ENCODE measurements around the gene TXNRD1. TPM values are rescaled to one million over a fixed set of nuclear protein-coding genes. Genes with fewer than 3 reads are reported as not detected.
"Not testable (repeated sequence)": the region's sequence is repeated elsewhere in the genome, so short reads cannot be mapped to it uniquely, and the experiment has no call there.

The TXNRD1 gene
- total and polyA plus RNA-seq, 12 donors = 53.9 to 487 (median 290) TPM

DNA sequence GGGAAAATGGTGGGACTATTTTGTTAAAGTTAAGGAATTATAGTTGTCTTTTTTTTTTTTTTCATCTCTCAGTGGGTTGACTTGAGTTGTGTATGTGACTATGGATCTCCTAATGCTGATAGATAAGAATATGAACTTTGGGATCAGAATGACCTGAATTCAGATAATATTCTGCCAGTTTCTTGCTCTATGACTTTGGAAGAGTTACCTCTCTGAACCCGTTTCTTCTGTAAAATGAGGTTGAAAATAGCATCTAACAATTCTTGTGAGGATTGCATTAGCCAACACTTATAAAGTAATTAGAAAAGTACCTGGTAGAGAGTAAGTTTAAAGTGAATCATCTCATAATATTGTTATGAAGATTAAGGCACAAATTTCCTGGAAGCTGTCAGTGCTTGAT, 106.4 kb downstream of the TXNRD1 start:
- Histone ChIP-seq H3K4me1 (replicated peaks in 1 of 2) (no peaks in the 10 kb centered on the region), H3K27ac (no peak overlapping the region), H3K36me3 (replicated peaks in 1 of 2) (peaks cover 0 to 86% of the 10 kb centered on the region in 2 donors), H3K9me3 (replicated peaks in 1 of 3) (no peaks in the 10 kb centered on the region), H3K4me3 (no peak overlapping the region), H3K27me3 (no peaks in the 10 kb centered on the region)
- 94 to 98% (median 96%) methylated on average over 1 of the region's 1 CpG for WGBS, 4 donors
- TF ChIP-seq POLR2A (IDR thresholded peaks at IDR 0.05) = no peak
- TF ChIP-seq, protein P1, sequence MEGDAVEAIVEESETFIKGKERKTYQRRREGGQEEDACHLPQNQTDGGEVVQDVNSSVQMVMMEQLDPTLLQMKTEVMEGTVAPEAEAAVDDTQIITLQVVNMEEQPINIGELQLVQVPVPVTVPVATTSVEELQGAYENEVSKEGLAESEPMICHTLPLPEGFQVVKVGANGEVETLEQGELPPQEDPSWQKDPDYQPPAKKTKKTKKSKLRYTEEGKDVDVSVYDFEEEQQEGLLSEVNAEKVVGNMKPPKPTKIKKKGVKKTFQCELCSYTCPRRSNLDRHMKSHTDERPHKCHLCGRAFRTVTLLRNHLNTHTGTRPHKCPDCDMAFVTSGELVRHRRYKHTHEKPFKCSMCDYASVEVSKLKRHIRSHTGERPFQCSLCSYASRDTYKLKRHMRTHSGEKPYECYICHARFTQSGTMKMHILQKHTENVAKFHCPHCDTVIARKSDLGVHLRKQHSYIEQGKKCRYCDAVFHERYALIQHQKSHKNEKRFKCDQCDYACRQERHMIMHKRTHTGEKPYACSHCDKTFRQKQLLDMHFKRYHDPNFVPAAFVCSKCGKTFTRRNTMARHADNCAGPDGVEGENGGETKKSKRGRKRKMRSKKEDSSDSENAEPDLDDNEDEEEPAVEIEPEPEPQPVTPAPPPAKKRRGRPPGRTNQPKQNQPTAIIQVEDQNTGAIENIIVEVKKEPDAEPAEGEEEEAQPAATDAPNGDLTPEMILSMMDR (IDR thresholded peaks at IDR 0.05) = no peak
- no peak for DNase-seq
- intact Hi-C loops (cut with DNase I) = no loop called here

DNA sequence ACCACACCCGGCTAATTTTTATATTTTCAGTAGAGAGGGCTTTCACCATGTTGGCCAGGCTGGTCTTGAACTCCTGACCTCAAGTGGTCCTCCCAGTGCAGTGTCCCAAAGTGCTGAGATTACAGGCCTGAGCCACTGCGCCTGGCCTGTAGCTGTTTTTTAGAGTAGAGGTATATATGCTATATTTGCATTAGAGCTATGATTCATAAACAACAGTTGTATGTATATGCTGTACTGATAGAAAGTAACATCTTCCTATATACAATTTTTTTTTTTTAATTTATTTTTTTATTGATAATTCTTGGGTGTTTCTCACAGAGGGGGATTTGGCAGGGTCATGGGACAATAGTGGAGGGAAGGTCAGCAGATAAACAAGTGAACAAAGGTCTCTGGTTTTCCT, 107.0 kb downstream of the TXNRD1 start:
- H3K4me1 ChIP-seq (replicated peaks in 1 of 2); H3K27ac ChIP-seq; H3K27me3 ChIP-seq; DNase-seq; intact Hi-C loops (cut with DNase I); H3K9me3 ChIP-seq (replicated peaks in 1 of 3); H3K4me3 ChIP-seq: not testable (repeated sequence)
- peaks cover 0 to 86% of the 10 kb centered on the region in 2 donors for H3K36me3 ChIP-seq (replicated peaks in 1 of 2)
- WGBS, 4 donors = 94 to 99% (median 97%) methylated on average over 2 of the region's 2 CpGs

DNA sequence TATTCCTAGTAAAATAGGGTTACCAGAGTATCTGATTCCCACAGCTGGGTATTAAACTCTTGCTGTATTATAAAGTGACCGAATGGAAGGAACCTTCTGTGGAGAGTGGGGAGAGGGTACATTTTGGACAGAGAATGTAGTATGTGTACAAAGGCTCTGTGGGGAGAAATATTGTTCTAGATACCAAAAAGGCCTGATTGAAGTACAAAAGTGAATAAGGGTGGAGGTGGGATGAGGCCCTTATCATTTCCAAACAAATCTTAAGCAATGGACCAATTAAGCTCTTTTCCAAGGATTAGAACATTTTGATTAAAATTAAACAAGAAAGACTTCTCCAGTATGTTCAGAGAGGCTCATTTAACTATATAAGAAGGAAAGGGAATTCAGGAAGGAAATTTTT, 108.3 kb downstream of the TXNRD1 start:
- TF ChIP-seq POLR2A (IDR thresholded peaks at IDR 0.05) = no peak
- TF ChIP-seq, protein P1 (IDR thresholded peaks at IDR 0.05) = no peak
- H3K27ac ChIP-seq = no peak overlapping the region
- H3K9me3 ChIP-seq (replicated peaks in 1 of 3) = no peaks in the 10 kb centered on the region
- no peaks in the 10 kb centered on the region for H3K4me1 ChIP-seq (replicated peaks in 1 of 2)
- peaks cover 0 to 86% of the 10 kb centered on the region in 2 donors for H3K36me3 ChIP-seq (replicated peaks in 1 of 2)
- no peaks in the 10 kb centered on the region for H3K27me3 ChIP-seq
- intact Hi-C loops (cut with DNase I) = no loop called here
- H3K4me3 ChIP-seq = no peak overlapping the region
- 91 to 100% (median 95%) methylated on average over 1 of the region's 1 CpG for WGBS, 4 donors
- DNase-seq = no peak

DNA sequence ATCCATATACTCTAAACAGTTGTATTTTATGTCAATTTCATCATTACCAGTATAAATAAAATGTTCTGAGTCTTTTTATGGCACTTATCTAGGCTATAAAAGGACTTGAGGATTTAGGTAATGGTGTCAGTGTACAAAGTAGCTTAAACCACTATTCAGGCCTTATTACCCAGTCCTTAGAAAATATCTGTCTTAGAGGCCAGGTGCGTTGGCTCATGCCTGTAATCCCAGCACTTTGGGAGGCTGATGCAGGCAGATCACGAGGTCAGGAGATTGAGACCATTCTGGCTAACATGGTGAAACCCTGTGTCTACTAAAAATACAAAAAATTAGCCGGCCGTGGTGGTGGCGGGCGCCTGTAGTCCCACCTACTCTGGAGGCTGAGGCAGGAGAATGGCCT, 112.7 kb downstream of the TXNRD1 start:
- H3K4me1 ChIP-seq (replicated peaks in 1 of 2); H3K9me3 ChIP-seq (replicated peaks in 1 of 3); H3K27ac ChIP-seq; H3K27me3 ChIP-seq; DNase-seq; H3K4me3 ChIP-seq; intact Hi-C loops (cut with DNase I): not testable (repeated sequence)
- H3K36me3 ChIP-seq (replicated peaks in 1 of 2) = peaks cover 0 to 74% of the 10 kb centered on the region in 2 donors
- WGBS, 4 donors = 92 to 96% (median 95%) methylated on average over 6 of the region's 6 CpGs

DNA sequence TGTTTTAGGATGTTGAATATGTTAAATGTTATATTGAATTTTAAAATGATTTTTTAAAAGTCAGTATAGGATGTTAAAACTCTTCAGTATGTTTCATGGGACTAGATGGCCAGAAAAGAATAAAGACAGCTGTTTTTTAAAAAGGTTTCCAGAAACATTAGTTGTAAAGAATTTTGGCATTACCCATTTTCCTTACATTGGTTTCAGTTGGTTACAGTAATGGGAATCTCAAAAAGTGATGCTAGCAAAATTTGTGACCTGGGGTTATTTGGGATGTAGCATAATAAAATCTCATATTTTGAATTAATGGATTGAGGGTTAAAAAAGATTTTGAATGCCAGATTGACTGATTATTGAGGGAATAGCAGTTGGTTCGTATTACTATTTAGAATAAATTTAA, 113.2 kb downstream of the TXNRD1 start:
- no peak for TF ChIP-seq POLR2A (IDR thresholded peaks at IDR 0.05)
- TF ChIP-seq, protein P1 (IDR thresholded peaks at IDR 0.05) = no peak
- peaks cover 0 to 7% of the 10 kb centered on the region in 2 donors for H3K4me1 ChIP-seq (replicated peaks in 1 of 2)

More for the DNA sequence above, 113.2 kb downstream of the TXNRD1 start:
- Histone ChIP-seq H3K4me3 (no peak overlapping the region), H3K27me3 (no peaks in the 10 kb centered on the region), H3K27ac (no peak overlapping the region), H3K9me3 (replicated peaks in 1 of 3) (no peaks in the 10 kb centered on the region), H3K36me3 (replicated peaks in 1 of 2) (peaks cover 0 to 74% of the 10 kb centered on the region in 2 donors)
- 84 to 98% (median 90%) methylated on average over 1 of the region's 1 CpG for WGBS, 4 donors
- intact Hi-C loops (cut with DNase I) = no loop called here
- no peak for DNase-seq
